Panc1 (cell line): ENCODE measurements around the gene CLDN22. TPM values are rescaled to one million over a fixed set of nuclear protein-coding genes. Genes with fewer than 3 reads are reported as not detected.

Experiments used
- ATAC-seq: fragments of 200-7000 bp; cut with Tn5 transposase; 2 replicates; pipeline ENCODE4 v1.9.1; 2020; ENCODE audit warnings: mild to moderate bottlenecking, moderate library complexity
- BruUV-seq: library from RNA; stranded (reverse); fragments of 400-500 nt; replicated peaks from 2 replicates; lab custom pipeline; 2021; lab: Mats Ljungman, UMichigan
- CTCF ChIA-PET: fragments of 300-600 bp; sonication (Branson Sonifier 250); formaldehyde crosslinking; loops from one replicate; lab custom pipeline; 2022; ENCODE audit warnings: antibody characterized with exemption; lab: Charles Lee
- POLR2A ChIA-PET: fragments of 300-600 bp; sonication (Branson Sonifier 250); formaldehyde crosslinking; loops from one replicate; lab custom pipeline; 2022; ENCODE audit warnings: antibody characterized with exemption; lab: Charles Lee
- DNase-seq: peaks from one replicate; pipeline ENCODE4 v3.0.0-alpha.2; 2010; ENCODE audit warnings: low read depth, low spot score
- H3K27ac ChIP-seq: 2 replicates; pipeline ENCODE4 v1.5.1; 2011; ENCODE audit warnings: mild to moderate bottlenecking, low read length, inconsistent platforms
- H3K27me3 ChIP-seq: fragments of 200-500 bp; sonication (Bioruptor generic); 2 replicates; pipeline ENCODE4 v1.6.0; 2014; ENCODE audit warnings: low read length, inconsistent platforms; ENCODE audit not compliant: control insufficient read depth, insufficient read depth
- H3K36me3 ChIP-seq: fragments of 200-500 bp; sonication (Bioruptor generic); 2 replicates; pipeline ENCODE4 v1.5.1; 2014; ENCODE audit warnings: inconsistent platforms, mild to moderate bottlenecking, low read length, moderate library complexity; ENCODE audit not compliant: control insufficient read depth, insufficient read depth
- H3K4me1 ChIP-seq: 2 replicates; pipeline ENCODE4 v1.5.1; 2011; ENCODE audit warnings: inconsistent platforms, mild to moderate bottlenecking, low read length, moderate library complexity; ENCODE audit not compliant: control insufficient read depth, insufficient read depth
- H3K4me3 ChIP-seq, 2 experiments: 2 replicates each; pipeline ENCODE4 v1.5.1; 2011 to 2012; ENCODE audit warnings: low read depth in 2 of 2, low read length in 2 of 2, mild to moderate bottlenecking in 2 of 2, inconsistent platforms in 1 of 2, moderate library complexity in 1 of 2
- H3K9me3 ChIP-seq: fragments of 200-500 bp; sonication (Bioruptor generic); 2 replicates; pipeline ENCODE4 v1.5.1; 2014; ENCODE audit warnings: low read depth, mild to moderate bottlenecking, inconsistent platforms, low read length, moderate library complexity; ENCODE audit not compliant: control insufficient read depth, insufficient read depth
- CTCF ChIP-seq: fragments of 450-650 bp; IDR thresholded peaks from 2 replicates; pipeline ENCODE4 v1.5.1; 2017; ENCODE audit warnings: mild to moderate bottlenecking
- POLR2AphosphoS5 ChIP-seq: IDR thresholded peaks from 2 replicates; pipeline ENCODE4 v1.6.1; 2012; ENCODE audit warnings: mild to moderate bottlenecking, low read depth, low read length, moderate library complexity
- REST ChIP-seq, 2 experiments: IDR thresholded peaks; 2 replicates each; pipeline ENCODE4 v1.6.1; 2011 to 2012; ENCODE audit warnings: low read depth in 2 of 2, control low read depth in 1 of 2, low read length in 1 of 2, mild to moderate bottlenecking in 1 of 2, moderate library complexity in 1 of 2; ENCODE audit not compliant: insufficient read depth in 1 of 2
- SIN3A ChIP-seq: IDR thresholded peaks from 2 replicates; pipeline ENCODE4 v1.6.1; 2012; ENCODE audit warnings: low read depth, mild to moderate bottlenecking, low read length, moderate library complexity, borderline replicate concordance; ENCODE audit not compliant: insufficient read depth
- TCF7L2 ChIP-seq: IDR thresholded peaks from 2 replicates; pipeline ENCODE4 v1.6.1; 2011; ENCODE audit warnings: mild to moderate bottlenecking, low read depth, low read length, inconsistent platforms
- in situ Hi-C: cut with HindIII; loops from 2 replicates; pipeline ENCODE4 v1.10.0; 2016; ENCODE audit warnings: low sequenced_read_pairs, low pct_unique_long_range_greater_than_20kb
- intact Hi-C: fragments of 100-400 bp; cut with micrococcal nuclease; formaldehyde crosslinking; loops from one replicate; pipeline ENCODE4 v1.10.0; 2022; ENCODE audit not compliant: unreplicated experiment
- total RNA-seq: library from RNA; stranded (reverse); gene quantifications from one replicate; pipeline ENCODE4 v1.2.1, GENCODE V29; 2021; ENCODE audit not compliant: unreplicated experiment

The CLDN22 gene
- total RNA-seq, 1 experiment from 2014 or later: not detected

- intact Hi-C loops: no loop called here
- CTCF ChIA-PET: no interaction called here
- no TSS peak for BruUV-seq
These were observed 33.3 kb downstream of the CLDN22 start for GRCh38 chr4:183286590-183287308.

GRCh38 chr4:183285886-183286285 is 34.2 kb downstream of the CLDN22 start:
- H3K4me1 ChIP-seq: no peaks in the 10 kb centered on the region
- peaks cover 16% of the 10 kb centered on the region for H3K36me3 ChIP-seq
- POLR2A ChIA-PET: no interaction called here

More at GRCh38 chr4:183286590-183287308, 33.3 kb downstream of the CLDN22 start:
- POLR2A ChIA-PET: no interaction called here
- peaks cover 12% of the 10 kb centered on the region for H3K36me3 ChIP-seq
- H3K9me3 ChIP-seq: no peaks in the 10 kb centered on the region
- no peaks in the 10 kb centered on the region for H3K27me3 ChIP-seq
- no peak for DNase-seq
- H3K4me3 ChIP-seq: no peak overlapping the region
- in situ Hi-C loops: no loop called here
- no peak for ATAC-seq
- TF ChIP-seq SIN3A (no peak), REST (IDR thresholded peaks at IDR 0.05; ENCODE audit: insufficient read depth in 1 of 2, low read depth in 2 of 2, low read length in 1 of 2) (no peak), CTCF (no peak), TCF7L2 (no peak), POLR2AphosphoS5 (no peak)
- no peak overlapping the region for H3K27ac ChIP-seq
- no peaks in the 10 kb centered on the region for H3K4me1 ChIP-seq

More at GRCh38 chr4:183285886-183286285, 34.2 kb downstream of the CLDN22 start:
- CTCF ChIA-PET: no interaction called here
- Histone ChIP-seq H3K27ac (no peak overlapping the region), H3K9me3 (no peaks in the 10 kb centered on the region), H3K4me3 (no peak overlapping the region), H3K27me3 (no peaks in the 10 kb centered on the region)
- no peak for DNase-seq
- ATAC-seq: no peak
- BruUV-seq: no TSS peak
- no peak for TF ChIP-seq CTCF
- no peak for TF ChIP-seq POLR2AphosphoS5
- no peak for TF ChIP-seq TCF7L2
- in situ Hi-C loops (no loop called here), intact Hi-C loops (no loop called here)
